NCI-H1105 treated with DMSO at 0.1 percent for 48 hours (cell line): ENCODE measurements around the gene ATP13A1.
"Not testable (repeated sequence)": the region's sequence is repeated elsewhere in the genome, so short reads cannot be mapped to it uniquely, and the experiment has no call there.

Source experiments
- DNase-seq: peaks from one replicate; lab custom pipeline; 2025; lab: John Stamatoyannopoulos, UW

The ATP13A1 gene

GRCh38 chr19:19663256-19664120 lies at the start of gene ATP13A1:
Gene ATP13A1, minus strand, starts transcription at chr19:19663676. Its CDS starts 10 bp downstream, at chr19:19663666.
- peak; percentile 99 for DNase-seq

- DNase-seq: no peak
Observed at GRCh38 chr19:19711934-19712828, 48.7 kb upstream of the ATP13A1 start.

- DNase-seq: no peak
Observed at GRCh38 chr19:19711306-19711933, 47.9 kb upstream of the ATP13A1 start.

- no peak for DNase-seq
Observed at GRCh38 chr19:19710506-19710905, 47.0 kb upstream of the ATP13A1 start.

GRCh38 chr19:19704836-19705235 lies 41.4 kb upstream of the ATP13A1 start:
- no peak for DNase-seq

GRCh38 chr19:19700493-19700892 lies 37.0 kb upstream of the ATP13A1 start:
- DNase-seq: not testable (repeated sequence)

GRCh38 chr19:19697589-19697988 lies 34.1 kb upstream of the ATP13A1 start:
- DNase-seq: no peak

GRCh38 chr19:19696386-19696785 lies 32.9 kb upstream of the ATP13A1 start:
- DNase-seq: no peak

- DNase-seq: no peak
Observed at GRCh38 chr19:19691683-19692082, 28.2 kb upstream of the ATP13A1 start.

- DNase-seq: not testable (repeated sequence)
Observed at GRCh38 chr19:19689023-19689422, 25.5 kb upstream of the ATP13A1 start.

- DNase-seq: no peak
Observed at GRCh38 chr19:19687090-19687489, 23.6 kb upstream of the ATP13A1 start.

GRCh38 chr19:19686580-19686979 lies 23.1 kb upstream of the ATP13A1 start:
- DNase-seq: no peak

- DNase-seq: not testable (repeated sequence)
Observed at GRCh38 chr19:19686119-19686518, 22.6 kb upstream of the ATP13A1 start.

- no peak for DNase-seq
Observed at GRCh38 chr19:19679176-19680073, 15.9 kb upstream of the ATP13A1 start.

GRCh38 chr19:19677579-19677978 lies 14.1 kb upstream of the ATP13A1 start:
- DNase-seq: no peak

GRCh38 chr19:19674315-19674714 lies 10.8 kb upstream of the ATP13A1 start:
- no peak for DNase-seq

GRCh38 chr19:19672816-19673215 lies 9.3 kb upstream of the ATP13A1 start:
- DNase-seq: no peak

- DNase-seq: no peak
Observed at GRCh38 chr19:19670070-19670551, 6.6 kb upstream of the ATP13A1 start.

- DNase-seq: peak; percentile 90
Observed at GRCh38 chr19:19668230-19669012, 4.9 kb upstream of the ATP13A1 start, which contains the start of gene ZNF101. Gene ZNF101, plus strand, starts transcription at chr19:19668839. Its CDS starts 125 bp downstream, at chr19:19668964.

GRCh38 chr19:19665420-19665948 lies 2.0 kb upstream of the ATP13A1 start:
- DNase-seq: not testable (repeated sequence)
